HG02938 (cell line): Measurements from ENCODE around the gene KCNA2.

Source experiments
- ATAC-seq: cut with Tn5 transposase; IDR thresholded peaks from one replicate; pipeline ENCODE4 v1.9.1; 2021; ENCODE audit warnings: mild to moderate bottlenecking, moderate library complexity; ENCODE audit not compliant: unreplicated experiment

The KCNA2 gene

DNA sequence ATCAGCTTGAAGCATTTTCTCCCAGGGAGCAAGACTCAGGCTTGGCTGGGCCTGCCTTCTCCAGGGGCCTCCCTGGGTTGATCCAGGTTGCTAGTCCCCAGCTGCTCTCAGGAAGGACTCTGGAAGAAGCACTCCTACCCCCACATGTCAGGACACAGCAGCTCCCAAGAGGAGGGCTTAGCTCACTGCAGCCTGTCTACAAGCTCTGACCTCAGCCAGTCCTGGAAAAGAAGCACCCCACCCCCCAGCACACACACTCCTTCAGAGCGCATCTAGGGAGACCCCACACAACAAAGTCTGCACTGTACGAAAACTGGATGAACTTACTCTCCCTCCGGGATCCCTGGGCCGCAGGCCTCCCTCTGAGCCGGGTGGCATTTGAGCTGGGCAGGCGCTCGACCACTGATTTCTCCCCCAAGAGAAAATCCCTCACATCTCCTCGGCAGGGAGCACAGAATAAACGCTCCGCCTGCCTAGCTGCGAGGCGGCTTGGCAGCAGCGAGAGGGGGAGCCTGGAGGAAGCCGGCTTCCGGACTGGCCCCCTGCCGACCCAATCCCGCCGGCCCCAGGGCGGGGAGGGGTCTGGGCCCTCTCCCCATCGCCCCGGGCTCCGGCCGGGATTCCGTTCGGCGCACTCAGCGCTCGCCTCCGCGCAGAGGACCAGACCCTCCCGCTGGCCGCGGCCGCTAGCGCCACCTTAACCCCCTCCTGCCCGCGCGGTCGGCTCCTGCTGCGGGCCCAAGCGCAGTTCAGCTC lies at the start of gene KCNA2:
Gene KCNA2 (minus strand): TSS at position 458 of the 756 bp plus-strand sequence. CDS start 1,576 bp downstream, outside the sequence.
- no peak for ATAC-seq

GRCh38 chr1:110650609-110651008 lies 44.5 kb upstream of the KCNA2 start:
- ATAC-seq = no peak

DNA sequence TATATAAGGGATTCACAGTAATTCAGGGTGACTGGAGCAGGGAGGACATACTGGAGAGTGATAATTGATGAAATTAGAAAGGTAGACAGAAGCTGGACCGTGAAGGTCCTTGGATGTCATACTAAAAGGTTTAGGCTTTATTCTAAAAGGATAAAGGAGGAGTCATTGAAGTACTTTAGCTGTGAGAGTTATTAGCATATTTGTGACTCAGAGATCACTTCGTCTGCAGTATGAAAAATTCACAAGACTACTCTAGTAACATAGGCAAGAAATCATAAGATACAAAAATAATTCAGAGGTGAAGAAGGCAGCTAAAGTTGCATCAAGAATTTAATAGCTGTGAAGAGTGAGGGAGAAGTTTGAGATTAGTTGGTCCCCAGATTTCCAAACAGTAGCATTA lies 42.3 kb upstream of the KCNA2 start:
- no peak for ATAC-seq

DNA sequence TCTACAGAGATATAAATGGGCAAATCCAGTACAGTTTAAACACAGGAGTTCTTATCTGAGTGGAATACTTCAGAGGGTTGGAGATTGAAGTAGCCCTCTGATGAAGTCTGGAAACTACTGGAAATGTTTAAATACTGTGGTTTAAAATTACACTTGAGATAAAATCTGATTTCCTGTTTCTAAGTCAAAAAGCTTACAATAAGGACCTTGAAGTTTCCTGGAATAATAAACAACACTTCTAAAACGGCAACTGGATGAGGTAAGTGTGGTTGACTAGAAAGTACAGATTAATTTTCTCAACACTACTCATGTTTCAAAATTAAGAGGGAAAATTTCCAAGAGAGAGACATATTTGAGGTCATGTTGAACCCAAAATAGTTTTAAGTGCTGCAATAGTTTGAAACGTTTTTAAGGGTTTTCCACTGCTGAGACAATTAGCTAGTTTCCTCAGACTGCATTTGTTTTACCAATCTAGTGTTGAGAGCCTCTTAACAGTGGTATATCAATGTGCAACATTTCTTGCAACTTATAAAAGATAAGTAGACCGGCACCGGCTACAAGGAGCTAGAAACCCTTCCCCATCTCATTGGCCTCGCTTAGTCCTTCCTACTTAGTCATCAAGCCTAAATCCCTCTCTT lies 41.2 kb upstream of the KCNA2 start:
- no peak for ATAC-seq

DNA sequence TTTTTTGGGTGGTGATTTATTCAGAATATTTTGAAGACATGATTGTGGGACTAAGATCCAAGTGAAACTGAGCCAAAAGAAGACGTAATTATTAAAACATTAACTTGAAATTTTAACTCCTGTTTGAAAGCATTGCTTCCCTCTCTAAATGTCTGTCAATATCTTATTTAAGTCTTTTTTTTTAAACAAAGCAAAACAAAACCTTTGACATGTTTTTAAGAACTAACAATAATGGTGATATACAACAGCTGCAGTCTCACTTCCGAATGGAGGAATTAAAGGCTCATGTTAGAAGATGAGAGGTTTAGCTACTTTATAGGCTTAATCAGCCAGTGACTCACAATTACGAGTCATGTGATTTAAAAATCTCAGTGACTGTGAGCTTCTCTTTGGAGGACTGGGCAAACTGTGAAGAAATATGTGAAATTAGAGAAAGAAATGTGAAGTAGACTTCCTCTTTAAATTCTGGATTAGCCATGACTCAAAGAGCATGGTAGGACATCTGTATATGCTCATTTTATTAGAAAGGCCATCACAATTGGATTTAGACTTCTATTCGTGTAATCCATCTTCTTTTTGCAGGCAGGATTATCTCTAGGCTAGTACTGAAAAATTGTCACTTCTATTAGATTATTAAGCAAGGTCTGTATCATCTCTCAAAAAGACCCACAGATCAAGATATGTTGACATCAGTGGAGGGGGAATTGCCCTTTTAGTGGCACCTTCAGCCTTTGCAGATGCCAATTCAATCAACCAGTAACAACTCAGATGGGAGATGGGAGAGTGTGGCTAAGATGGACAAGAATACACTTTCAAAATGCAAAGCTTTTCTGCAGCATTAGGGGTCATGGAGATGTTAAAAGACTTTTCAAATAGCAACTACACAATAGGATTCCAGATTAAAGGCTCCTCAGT lies 39.9 kb upstream of the KCNA2 start:
- ATAC-seq = no peak

GRCh38 chr1:110645211-110645610 lies 39.1 kb upstream of the KCNA2 start:
- ATAC-seq = no peak

- no peak for ATAC-seq
Measured at GRCh38 chr1:110643879-110644472, 37.8 kb upstream of the KCNA2 start.

GRCh38 chr1:110639724-110640386 lies 33.7 kb upstream of the KCNA2 start:
- ATAC-seq = no peak

DNA sequence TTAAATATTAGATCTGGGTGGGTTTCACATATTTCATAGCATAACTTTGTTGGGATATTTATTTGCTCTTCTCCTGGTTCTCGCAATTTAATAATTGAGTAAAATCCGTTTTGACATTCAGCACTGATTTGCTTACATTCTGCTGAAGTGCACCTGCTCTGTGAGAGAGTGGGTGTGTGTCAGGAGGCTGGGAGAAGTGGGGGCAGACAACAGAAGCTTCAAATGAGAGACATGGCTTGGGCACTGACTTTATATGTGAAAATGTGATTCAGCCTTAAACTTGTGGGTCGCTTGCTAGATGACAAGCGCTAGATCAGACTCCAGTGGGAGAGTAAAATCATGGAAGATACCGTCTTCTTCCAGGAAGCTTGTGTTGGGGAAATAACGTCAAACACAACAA lies 32.4 kb upstream of the KCNA2 start:
- ATAC-seq = no peak

- no peak for ATAC-seq
Measured at GRCh38 chr1:110638058-110638457, 31.9 kb upstream of the KCNA2 start.

DNA sequence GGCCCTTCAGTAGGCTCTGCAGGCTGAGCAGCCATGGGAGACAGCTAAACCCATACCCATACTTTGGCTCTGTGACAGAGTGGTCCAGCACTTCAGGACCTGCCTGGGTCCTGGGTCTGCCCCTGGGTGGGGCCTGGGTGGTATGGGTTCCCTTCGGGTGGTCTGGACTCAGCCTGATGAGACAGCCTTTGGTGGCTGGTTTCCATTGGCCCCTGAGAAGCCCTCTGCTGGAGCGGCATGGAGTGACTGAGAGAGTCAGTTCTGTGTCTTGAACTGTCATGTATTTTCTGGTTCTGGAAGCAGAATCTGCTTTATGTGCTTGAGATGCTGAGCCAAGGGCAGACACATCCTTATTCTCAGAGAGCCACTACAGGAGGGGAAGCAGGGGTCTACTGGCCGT lies 31.3 kb upstream of the KCNA2 start:
- ATAC-seq = no peak

- ATAC-seq = no peak
Measured at GRCh38 chr1:110636149-110636935, 30.2 kb upstream of the KCNA2 start.

DNA sequence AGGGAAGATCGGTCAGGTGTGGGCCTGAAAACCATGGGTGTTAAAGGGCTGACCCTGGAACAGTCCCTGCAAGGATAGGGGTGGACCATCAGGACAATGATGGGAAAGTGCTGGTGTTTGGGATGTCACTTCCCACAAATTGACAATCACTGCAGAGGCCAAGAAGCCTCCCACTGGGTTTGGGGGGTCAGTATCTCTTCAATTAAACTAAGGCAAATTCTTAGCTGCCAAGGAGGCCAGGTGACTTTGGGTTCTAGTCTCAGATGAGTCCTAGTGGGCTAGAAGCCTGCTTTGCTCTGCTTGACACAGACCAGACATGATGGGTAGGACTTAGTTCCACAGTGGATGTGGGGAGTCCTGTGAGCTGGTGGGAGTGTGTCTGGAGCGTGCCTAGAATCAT lies 29.3 kb upstream of the KCNA2 start:
- ATAC-seq = no peak

DNA sequence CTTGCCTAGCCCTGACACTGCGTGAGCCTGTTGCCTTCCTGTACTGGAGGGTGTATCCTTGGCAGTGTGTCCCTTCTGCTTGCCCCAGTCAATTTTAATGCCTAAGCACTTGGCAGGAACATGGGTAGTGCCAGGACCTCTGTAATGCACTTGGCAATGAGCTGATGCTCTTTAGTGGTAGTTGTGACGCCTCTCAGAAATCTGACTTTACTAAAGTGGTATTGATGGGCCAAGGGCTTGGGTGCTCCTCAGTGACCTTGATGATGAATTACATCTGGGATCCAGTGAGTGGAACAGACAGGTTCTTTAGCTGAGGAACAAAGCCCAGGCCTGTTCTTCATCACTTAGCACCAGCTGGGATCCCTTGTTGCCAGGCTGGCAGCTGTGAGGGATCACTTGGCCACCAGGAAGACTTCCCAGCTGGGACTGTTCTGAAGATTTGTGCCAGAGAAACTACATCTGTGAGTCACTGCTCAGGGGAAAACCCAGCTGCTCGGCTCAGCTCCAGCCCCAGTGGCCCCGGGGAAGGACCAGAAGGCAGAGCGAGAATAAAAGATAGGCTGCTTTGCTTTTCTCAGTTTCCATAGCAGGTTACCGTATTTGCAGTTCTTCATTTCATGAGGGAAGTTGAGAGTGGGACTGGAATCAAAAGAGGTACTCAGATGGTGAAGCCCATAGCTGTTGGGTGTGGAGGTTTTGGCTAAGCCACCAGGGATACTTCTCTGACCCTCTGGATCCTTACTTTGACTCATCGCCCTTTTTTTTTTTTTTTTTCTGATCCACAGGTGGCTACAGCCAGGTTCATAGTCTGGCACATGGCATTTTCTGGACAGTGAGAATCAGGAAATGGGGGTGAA lies 28.5 kb upstream of the KCNA2 start:
- ATAC-seq = peak; percentile 65

DNA sequence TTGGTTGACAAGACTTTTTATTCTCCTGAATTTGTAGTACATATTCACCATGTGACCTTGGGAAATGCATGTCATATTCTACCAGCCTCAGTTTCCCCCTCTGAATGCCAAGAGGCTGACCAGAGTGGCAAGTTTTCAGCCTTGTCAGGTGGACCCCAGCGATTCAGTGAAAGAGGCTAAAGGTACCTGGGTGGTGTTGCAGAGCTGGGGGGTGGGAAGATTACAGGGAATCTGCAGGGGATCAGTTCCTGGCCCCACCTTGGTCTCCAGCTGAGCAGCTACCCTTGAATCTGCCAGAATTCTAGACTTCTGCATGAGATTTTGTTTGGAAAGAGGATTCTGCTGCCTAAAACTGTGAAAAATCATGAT lies 27.9 kb upstream of the KCNA2 start:
- ATAC-seq = no peak

- ATAC-seq = no peak
Measured at GRCh38 chr1:110633646-110634030, 27.5 kb upstream of the KCNA2 start.

DNA sequence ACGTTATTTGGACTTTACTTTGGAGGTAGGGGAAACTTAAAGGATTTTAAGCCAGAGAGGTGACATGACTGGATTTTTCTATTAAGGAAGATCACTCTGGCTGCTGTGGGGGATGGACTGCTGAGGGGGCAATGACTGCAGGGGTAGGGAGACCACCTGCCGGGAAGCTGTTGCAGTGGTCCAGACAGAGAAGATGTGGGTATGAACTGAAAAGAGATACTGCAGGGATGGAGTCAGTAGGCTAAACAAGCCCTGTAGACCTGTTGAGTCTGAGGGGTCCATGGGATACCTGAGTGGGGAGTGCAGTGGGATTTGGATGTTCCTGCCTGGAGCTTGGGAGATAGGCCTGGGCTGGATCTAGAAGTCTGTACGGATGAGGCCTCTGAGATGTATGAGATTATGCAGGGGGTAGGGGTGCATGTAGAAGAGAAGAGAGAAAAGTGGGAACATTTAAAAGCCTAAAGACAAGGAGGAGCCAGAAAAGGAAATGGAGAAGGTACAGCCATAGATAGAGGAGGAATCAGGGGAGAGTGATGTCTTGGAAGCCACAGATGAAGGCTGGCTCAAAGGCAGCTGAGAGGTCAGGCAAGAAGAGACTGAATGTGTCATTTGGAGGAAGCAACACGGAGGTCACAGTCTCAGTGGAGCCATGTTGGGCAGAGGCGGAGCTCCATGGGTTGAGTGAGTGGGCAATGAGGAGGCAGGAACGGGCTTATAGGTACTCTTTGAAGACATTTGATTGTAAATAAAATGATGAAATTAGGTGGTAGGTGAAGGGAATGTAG lies 25.9 kb upstream of the KCNA2 start:
- no peak for ATAC-seq
